ENCODE measurements around the gene KLHL3. TPM values are rescaled to one million over a fixed set of nuclear protein-coding genes. Genes with fewer than 3 reads are reported as not detected.

The KLHL3 gene
- total RNA-seq, 6 donors from 2014 or later, result 2.7 to 17.8 (median 5.2) TPM

- H3K4me1 ChIP-seq, result no peaks in the 10 kb centered on the region
- 73% methylated on average over 4 of the region's 4 CpGs for whole genome bisulfite sequencing, 2 donors
- no peak for TF ChIP-seq POLR2AphosphoS5 (IDR thresholded peaks at IDR 0.05)
- TF ChIP-seq POLR2A (IDR thresholded peaks at IDR 0.05), result no peak
- TF ChIP-seq CTCF (IDR thresholded peaks at IDR 0.05), result no peak
- no peak for TF ChIP-seq EP300 (IDR thresholded peaks at IDR 0.05)
- H3K36me3 ChIP-seq, result no peaks in the 10 kb centered on the region
- no peak overlapping the region for H3K4me3 ChIP-seq
- H3K9me3 ChIP-seq, result peaks cover 0 to 7% (median 0%) of the 10 kb centered on the region in 4 donors
- peak in 1 of 2 donors; percentile 48 for ATAC-seq (ENCODE audit: low FRiP score in 2 of 2)
- H3K27me3 ChIP-seq, result no peaks in the 10 kb centered on the region
- H3K27ac ChIP-seq, result no peak overlapping the region
- no peak for DNase-seq
These were observed 153.7 kb downstream of the KLHL3 start for GRCh38 chr5:137582218-137582617.

DNA sequence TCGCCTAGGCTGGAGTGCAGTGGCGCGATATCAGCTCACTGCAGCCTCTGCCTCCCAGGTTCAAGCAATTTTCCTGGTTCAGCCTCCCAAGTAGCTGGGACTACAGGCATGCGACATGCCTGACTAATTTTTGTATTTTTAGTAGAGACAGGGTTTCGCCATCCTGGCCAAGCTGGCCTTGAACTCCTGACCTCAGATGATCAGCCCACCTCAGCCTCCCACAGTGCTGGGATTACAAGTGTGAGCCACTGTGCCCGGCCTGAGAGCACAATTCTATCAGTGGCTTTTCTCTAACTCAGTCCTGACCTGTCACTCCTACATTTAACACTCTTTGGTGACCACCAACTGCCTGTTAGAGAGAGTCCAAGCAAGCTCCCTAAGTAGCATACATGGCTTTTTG is 154.1 kb downstream of the KLHL3 start:
- H3K27me3 ChIP-seq, result no peaks in the 10 kb centered on the region
- H3K36me3 ChIP-seq, result no peaks in the 10 kb centered on the region
- no peak for ATAC-seq (ENCODE audit: low FRiP score in 2 of 2)
- WGBS, 2 donors, result 68 to 72% methylated on average over 5 to 6 of the region's 6 CpGs
- H3K27ac ChIP-seq, result no peak overlapping the region
- no peak overlapping the region for H3K4me3 ChIP-seq
- DNase-seq, result no peak
- TF ChIP-seq CTCF (IDR thresholded peaks at IDR 0.05) (no peak), POLR2AphosphoS5 (IDR thresholded peaks at IDR 0.05) (no peak), POLR2A (IDR thresholded peaks at IDR 0.05) (no peak), EP300 (IDR thresholded peaks at IDR 0.05) (no peak)
- no peaks in the 10 kb centered on the region for H3K4me1 ChIP-seq
- peaks cover 0 to 3% (median 0%) of the 10 kb centered on the region in 4 donors for H3K9me3 ChIP-seq

DNA sequence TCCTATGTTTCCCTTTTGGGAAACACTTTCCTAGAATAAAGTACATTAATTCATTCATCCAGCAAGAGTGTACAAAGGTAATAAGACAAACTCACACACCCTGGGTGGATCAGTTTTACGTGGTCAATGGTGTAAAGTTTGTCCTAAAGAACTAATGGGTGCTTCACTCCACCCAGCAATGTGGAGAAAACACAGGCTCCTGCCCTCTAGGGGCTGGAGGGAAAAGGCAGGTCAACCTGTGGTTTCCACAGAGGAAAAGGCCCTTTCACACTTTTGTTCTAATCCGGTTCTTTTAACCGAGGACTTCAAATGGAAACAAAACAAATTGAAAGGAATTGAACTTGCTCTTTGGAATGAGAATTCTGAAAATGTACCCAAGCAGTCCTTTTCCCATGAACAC is 155.9 kb downstream of the KLHL3 start:
- no peak overlapping the region for H3K4me3 ChIP-seq
- 48 to 61% methylated on average over 3 of the region's 3 CpGs for WGBS, 2 donors
- no peak overlapping the region for H3K27ac ChIP-seq
- no peaks in the 10 kb centered on the region for H3K4me1 ChIP-seq
- DNase-seq (no peak), ATAC-seq (ENCODE audit: low FRiP score in 2 of 2) (no peak)
- no peaks in the 10 kb centered on the region for H3K9me3 ChIP-seq
- H3K27me3 ChIP-seq, result no peaks in the 10 kb centered on the region
- TF ChIP-seq POLR2AphosphoS5 (IDR thresholded peaks at IDR 0.05) (no peak), EP300 (IDR thresholded peaks at IDR 0.05) (no peak), POLR2A (IDR thresholded peaks at IDR 0.05) (no peak), CTCF (IDR thresholded peaks at IDR 0.05) (no peak)
- no peaks in the 10 kb centered on the region for H3K36me3 ChIP-seq

DNA sequence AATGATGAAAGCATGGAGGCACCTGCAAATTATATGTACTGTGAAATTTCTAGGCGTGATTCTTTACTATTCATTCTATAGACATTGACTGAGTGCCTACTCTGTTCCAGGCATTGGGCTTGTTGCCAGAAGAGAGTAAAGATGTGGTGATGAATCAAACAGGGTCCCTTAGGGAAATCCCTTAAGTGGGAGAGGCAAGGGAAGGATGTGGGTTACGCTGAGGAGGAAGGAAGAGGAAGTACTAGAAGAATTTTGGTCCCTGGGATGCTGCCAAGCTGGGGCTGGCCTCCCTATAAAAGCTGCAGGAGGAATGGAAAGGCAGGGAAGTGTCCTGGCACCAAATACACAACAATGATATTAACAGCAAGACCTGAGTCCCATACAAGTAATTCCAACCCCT is 160.0 kb downstream of the KLHL3 start:
- TF ChIP-seq EP300 (IDR thresholded peaks at IDR 0.05) (no peak), CTCF (IDR thresholded peaks at IDR 0.05) (no peak), POLR2AphosphoS5 (IDR thresholded peaks at IDR 0.05) (no peak), POLR2A (IDR thresholded peaks at IDR 0.05) (no peak)
- H3K4me3 ChIP-seq, result no peak overlapping the region
- no peaks in the 10 kb centered on the region for H3K27me3 ChIP-seq
- H3K4me1 ChIP-seq, result no peaks in the 10 kb centered on the region
- WGBS, 2 donors, result 21 to 31% methylated on average over 2 of the region's 2 CpGs
- no peaks in the 10 kb centered on the region for H3K36me3 ChIP-seq
- H3K9me3 ChIP-seq, result no peaks in the 10 kb centered on the region
- no peak for DNase-seq
- no peak for ATAC-seq (ENCODE audit: low FRiP score in 2 of 2)
- H3K27ac ChIP-seq, result no peak overlapping the region

DNA sequence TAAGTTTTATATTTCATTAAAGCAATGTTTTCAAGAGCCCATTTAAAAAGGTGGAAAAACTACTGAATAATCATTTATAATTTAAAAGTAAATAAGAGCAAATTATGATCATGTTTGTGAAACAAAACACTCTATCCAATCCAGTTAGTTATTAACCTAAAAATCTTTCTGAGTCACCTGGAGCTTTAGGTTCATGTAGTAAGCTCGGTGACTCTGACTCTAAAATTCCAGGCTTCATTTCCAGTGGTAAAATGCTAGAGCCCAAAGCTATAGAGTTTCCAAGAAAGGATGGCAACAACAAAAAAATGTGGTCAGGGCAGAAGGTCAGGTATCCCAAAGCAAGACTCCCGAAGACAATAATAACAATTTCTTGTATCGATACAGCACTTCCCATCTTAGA is 160.7 kb downstream of the KLHL3 start:
- TF ChIP-seq POLR2A (IDR thresholded peaks at IDR 0.05) (no peak), EP300 (IDR thresholded peaks at IDR 0.05) (no peak), POLR2AphosphoS5 (IDR thresholded peaks at IDR 0.05) (no peak), CTCF (IDR thresholded peaks at IDR 0.05) (no peak)
- DNase-seq (no peak), ATAC-seq (ENCODE audit: low FRiP score in 2 of 2) (no peak)
- no peak overlapping the region for H3K4me3 ChIP-seq
- 81 to 82% methylated on average over 3 of the region's 3 CpGs for WGBS, 2 donors
- no peaks in the 10 kb centered on the region for H3K4me1 ChIP-seq
- H3K36me3 ChIP-seq, result no peaks in the 10 kb centered on the region
- no peak overlapping the region for H3K27ac ChIP-seq
- no peaks in the 10 kb centered on the region for H3K27me3 ChIP-seq
- H3K9me3 ChIP-seq, result no peaks in the 10 kb centered on the region

All from upper lobe of left lung (tissue), 6 donors.